K562 (cell line): ENCODE measurements around the gene NDUFAB1. TPM values are rescaled to one million over a fixed set of nuclear protein-coding genes. Genes with fewer than 3 reads are reported as not detected.

Experiments
- ATAC-seq: fragments of 200-7000 bp; cut with Tn5 transposase; 3 replicates; pipeline ENCODE4 v1.9.1; 2020; ENCODE audit warnings: moderate library complexity
- BruUV-seq: library from RNA; stranded (reverse); fragments of 400-500 nt; replicated peaks from 2 replicates; lab custom pipeline; 2021; lab: Mats Ljungman, UMichigan
- CTCF ChIA-PET: fragments of 300-600 bp; formaldehyde crosslinking; extraction: SDS; loops from one replicate; lab custom pipeline; 2021; ENCODE audit warnings: low intra/inter-chr PET ratio; lab: Yijun Ruan, JAX
- POLR2A ChIA-PET: fragments of 300-600, 350-650 bp; sonication (Branson Sonifier 250); formaldehyde crosslinking; extraction: SDS; loops from one replicate; lab custom pipeline; 2021; ENCODE audit warnings: antibody characterized with exemption, inconsistent platforms; lab: Yijun Ruan, JAX
- DNase-seq, 4 experiments: peaks; one replicate each; pipeline versions ENCODE4 v3.0.0 to v3.0.0-alpha.2; 2011 to 2018; ENCODE audit warnings: low spot score in 3 of 4, mixed read lengths in 3 of 4; ENCODE audit errors: extremely low read depth in 1 of 4
- FAIRE-seq: peaks from 2 replicates; lab custom pipeline; 2011; peaks lifted over from hg19 to GRCh38; lab: Jason Lieb, UNC
- H2AFZ ChIP-seq: 2 replicates; pipeline ENCODE4 v1.6.0; 2011; ENCODE audit warnings: low read depth, low read length, control low read depth, inconsistent platforms
- H3K27ac ChIP-seq: fragments of 200-600 bp; 3 replicates; pipeline ENCODE4 v1.8.0; 2011; ENCODE audit warnings: low read depth, mild to moderate bottlenecking, control low read depth, inconsistent platforms, low read length, moderate library complexity, mixed read lengths; ENCODE audit errors: extremely low read depth
- H3K27me3 ChIP-seq, 2 experiments: fragments of 300-600 bp in 1 of 2; 2 replicates in 1 of 2; 3 replicates in 1 of 2; pipeline versions ENCODE4 v1.6.0 to v1.8.0; 2011; ENCODE audit warnings: inconsistent platforms in 2 of 2, low read length in 2 of 2, mild to moderate bottlenecking in 1 of 2, mixed read lengths in 1 of 2, moderate library complexity in 1 of 2; ENCODE audit not compliant: control insufficient read depth in 2 of 2, insufficient read depth in 2 of 2
- H3K36me3 ChIP-seq: fragments of 300-600 bp; 3 replicates; pipeline ENCODE4 v1.8.0; 2011; ENCODE audit warnings: mild to moderate bottlenecking, low read length, inconsistent platforms; ENCODE audit not compliant: control insufficient read depth, insufficient read depth
- H3K4me1 ChIP-seq, 2 experiments: fragments of 200-600 bp in 1 of 2; replicated peaks in 1 of 2; 2 replicates in 1 of 2; 3 replicates in 1 of 2; pipeline versions ENCODE4 v1.5.1 to v1.8.0; 2011; ENCODE audit warnings: inconsistent platforms in 2 of 2, low read length in 2 of 2, mild to moderate bottlenecking in 1 of 2, mixed read lengths in 1 of 2, moderate library complexity in 1 of 2; ENCODE audit not compliant: control insufficient read depth in 2 of 2, insufficient read depth in 2 of 2
- H3K4me2 ChIP-seq: 2 replicates; pipeline ENCODE4 v1.6.1; 2011; ENCODE audit warnings: low read length, control low read depth, inconsistent platforms, mixed read lengths; ENCODE audit not compliant: insufficient read depth
- H3K4me3 ChIP-seq: fragments of 200-600 bp; sonication (generic), shearing (Covaris generic); 2 replicates; pipeline ENCODE4 v1.5.1; 2016; ENCODE audit warnings: control low read depth, inconsistent platforms
- H3K79me2 ChIP-seq: fragments of 200-600 bp; 3 replicates; pipeline ENCODE4 v1.8.0; 2011; ENCODE audit warnings: low read length, inconsistent platforms; ENCODE audit not compliant: control insufficient read depth, insufficient read depth
- H3K9ac ChIP-seq, 2 experiments: 2 replicates each; pipeline versions ENCODE4 v1.6.0 to v1.6.1; 2011; ENCODE audit warnings: low read depth in 2 of 2, low read length in 2 of 2, control low read depth in 1 of 2, inconsistent platforms in 1 of 2, mild to moderate bottlenecking in 1 of 2, mixed read lengths in 1 of 2; ENCODE audit not compliant: insufficient read depth in 1 of 2
- H3K9me1 ChIP-seq: one replicate; pipeline ENCODE4 v1.6.0; 2011; ENCODE audit warnings: inconsistent platforms, mild to moderate bottlenecking, low read length, moderate library complexity; ENCODE audit not compliant: control insufficient read depth, insufficient read depth
- H3K9me3 ChIP-seq: replicated peaks from 2 replicates; pipeline ENCODE4 v1.5.1; 2011; ENCODE audit warnings: low read depth, low read length, inconsistent platforms; ENCODE audit not compliant: control insufficient read depth, insufficient read depth
- H4K20me1 ChIP-seq: replicated peaks from 2 replicates; pipeline ENCODE4 v1.6.1; 2011; ENCODE audit warnings: low read length, inconsistent platforms, mixed read lengths; ENCODE audit not compliant: control insufficient read depth, insufficient read depth
- ADNP ChIP-seq: fragments of 200-800 bp; sonication (Bioruptor generic); IDR thresholded peaks from 2 replicates; pipeline ENCODE4 v1.6.1; 2016; ENCODE audit warnings: missing genetic modification characterization, missing compliant biosample characterization
- CHAMP1 ChIP-seq: fragments of 450-650 bp; IDR thresholded peaks from 2 replicates; pipeline ENCODE4 v1.6.1; 2016; ENCODE audit warnings: mild to moderate bottlenecking
- CREM ChIP-seq: IDR thresholded peaks from 2 replicates; pipeline ENCODE4 v1.6.1; 2014; ENCODE audit warnings: antibody characterized with exemption, low read depth
- LCOR ChIP-seq: sonication (generic); formaldehyde crosslinking; IDR thresholded peaks from 2 replicates; pipeline ENCODE4 v1.8.0; 2022; ENCODE audit warnings: mild to moderate bottlenecking, missing genetic modification reagents
- POLR3G ChIP-seq: IDR thresholded peaks from 2 replicates; pipeline ENCODE4 v1.6.1; 2011; ENCODE audit not compliant: insufficient read length, insufficient replicate concordance; ENCODE audit errors: extremely low read depth
- PPARD ChIP-seq: fragments of 250-450 bp; sonication (Bioruptor Pico); IDR thresholded peaks from 2 replicates; pipeline ENCODE4 v1.8.0; 2022; ENCODE audit warnings: inconsistent platforms, mild to moderate bottlenecking, moderate library complexity
- ZBTB11 ChIP-seq, 3 experiments: fragments of 200-800 bp in 1 of 3; fragments of 250-450 bp in 1 of 3; fragments of 450-650 bp in 1 of 3; sonication (Bioruptor Pico) in 1 of 3; sonication (Bioruptor generic) in 1 of 3; formaldehyde crosslinking in 1 of 3; IDR thresholded peaks; 2 replicates each; pipeline versions ENCODE4 v1.6.1 to v1.8.0; 2016 to 2022; ENCODE audit warnings: mild to moderate bottlenecking in 2 of 3, missing genetic modification characterization in 2 of 3, missing compliant biosample characterization in 1 of 3, moderate library complexity in 1 of 3
- ZNF444 ChIP-seq: fragments of 250-450 bp; sonication (Bioruptor Pico); IDR thresholded peaks from 2 replicates; pipeline ENCODE4 v1.4.0; 2020; ENCODE audit warnings: mild to moderate bottlenecking, moderate library complexity
- WGBS: fragments of 100-300 bp; shearing (Covaris generic); methylation state at CpG from one replicate; pipeline ENCODE4 v1.1.6; 2016; ENCODE audit warnings: low coverage, mixed read lengths; ENCODE audit not compliant: insufficient coverage; ENCODE audit errors: missing lambda C conversion rate; 5-methylcytosine and 5-hydroxymethylcytosine counted together
- in situ Hi-C: fragments of 300-500 bp; cut with MboI; formaldehyde crosslinking; loops from 4 replicates; pipeline ENCODE4 v1.15.0; 2018; ENCODE audit warnings: inconsistent platforms, mixed read lengths
- intact Hi-C: fragments of 100-400 bp; cut with micrococcal nuclease; formaldehyde crosslinking; loops from 2 replicates; pipeline ENCODE4 v1.14.2; 2022
- polyA plus RNA-seq, 8 experiments: library from polyadenylated mRNA; depleted of rRNA in 4 of 8; stranded (reverse) in 5 of 8; unstranded in 3 of 8; fragments of >200 nt; fragmentation: Nextera tagmentation in 2 of 8; fragmentation: Illumina TruSeq in 1 of 8; extraction: Ambion mirVana in 2 of 8; extraction: Trizol in 1 of 8; gene quantifications; 2 replicates each; pipeline versions ENCODE4 v1.2.1 to v1.2.3, GENCODE V29; 2011 to 2014; ENCODE audit warnings: inconsistent platforms in 1 of 8, missing spikeins in 1 of 8
- total RNA-seq, 7 experiments: library from RNA; depleted of rRNA in 6 of 7; stranded (reverse); fragments of >200 nt in 6 of 7; fragmentation: Illumina TruSeq in 2 of 7; extraction: Trizol in 2 of 7; gene quantifications; 2 replicates each; pipeline versions ENCODE4 v1.2.1 to v1.2.3, GENCODE V29; 2011 to 2021; ENCODE audit warnings: low replicate concordance in 1 of 7

The NDUFAB1 gene
- total and polyA plus RNA-seq, 9 of the 15 experiments (the other 6 are each of a cell fraction or from before 2014, with no cell fraction given): 123 to 481 (median 238) TPM

GRCh38 chr16:23571895-23572294 lies 24.2 kb downstream of the NDUFAB1 start:
- no peaks in the 10 kb centered on the region for H3K9me1 ChIP-seq
- no peak overlapping the region for H2AFZ ChIP-seq
- FAIRE-seq (no peak), ATAC-seq (no peak), DNase-seq (no peak)
- H3K9ac ChIP-seq: no peak overlapping the region
- 99% methylated on average over 5 of the region's 5 CpGs for WGBS
- BruUV-seq: TSS peak; percentile 6
- no peaks in the 10 kb centered on the region for H3K79me2 ChIP-seq
- no peak overlapping the region for H3K4me2 ChIP-seq
- H3K4me1 ChIP-seq: no peaks in the 10 kb centered on the region
- H3K27me3 ChIP-seq: no peaks in the 10 kb centered on the region
- peaks cover 68% of the 10 kb centered on the region; the same call in 2 of the 3 replicates for H3K36me3 ChIP-seq
- no peaks in the 10 kb centered on the region for H4K20me1 ChIP-seq
- ChIA-PET CTCF (no interaction called here), POLR2A (interaction anchor here (0.7 to 1.3 kb wide), 2 partner anchors 12 to 15 kb away, joined by 3 to 4 read pairs; partner anchors contain the start of genes EARS2 and UBFD1)
- no peak overlapping the region for H3K27ac ChIP-seq
- in situ Hi-C loops: no loop called here
- no peak overlapping the region for H3K4me3 ChIP-seq
- no peaks in the 10 kb centered on the region for H3K9me3 ChIP-seq
- intact Hi-C loops: no loop called here
- TF ChIP-seq ZBTB11 (CRISPR knock-in tag; IDR thresholded peaks at IDR 0.05) (no peak), CREM (no peak), CHAMP1 (no peak), ADNP (tag) (no peak), POLR3G (no peak), PPARD (no peak), ZNF444 (CRISPR knock-in tag) (no peak), LCOR (CRISPR knock-in tag) (no peak)
